ENCODE data around the gene SRM.

SRM gene

GRCh38 chr1:11059155-11059967, 457 bp downstream of the SRM start (continued):
- TF ChIP-seq PRDM6 (tag by site-specific recombination; IDR thresholded peaks at IDR 0.05) (no peak), ZNF692 (tag by site-specific recombination; IDR thresholded peaks at IDR 0.05) (0 out of 2 replicates have a peak, but pooled peaks have one; percentile 34), ZNF184 (tag by site-specific recombination; IDR thresholded peaks at IDR 0.05) (no peak), ZBTB1 (tag by site-specific recombination; IDR thresholded peaks at IDR 0.05) (no peak), ZNF19 (tag by site-specific recombination; IDR thresholded peaks at IDR 0.05; ENCODE audit: low read depth) (no peak), CTCF (tag by site-specific recombination; IDR thresholded peaks at IDR 0.05) (peak; percentile 40; the same call in 1 of the 2 replicates), ZNF707 (tag by site-specific recombination; IDR thresholded peaks at IDR 0.05) (no peak), SALL2 (tag by site-specific recombination; IDR thresholded peaks at IDR 0.05; ENCODE audit: borderline replicate concordance) (no peak), ZSCAN5A (tag by site-specific recombination; IDR thresholded peaks at IDR 0.05) (no peak), ZSCAN23 (tag by site-specific recombination; IDR thresholded peaks at IDR 0.05) (no peak), ZNF416 (tag by site-specific recombination; IDR thresholded peaks at IDR 0.05) (no peak), AEBP2 (tag by site-specific recombination; IDR thresholded peaks at IDR 0.05; ENCODE audit: borderline replicate concordance) (no peak), ZNF239 (tag by site-specific recombination; IDR thresholded peaks at IDR 0.05) (no peak), ZNF423 (tag by site-specific recombination; IDR thresholded peaks at IDR 0.05) (no peak), ZNF391 (tag by site-specific recombination; IDR thresholded peaks at IDR 0.05; ENCODE audit: borderline replicate concordance, low read depth) (no peak), ZNF660 (tag by site-specific recombination; IDR thresholded peaks at IDR 0.05) (no peak), ZNF426 (tag by site-specific recombination; IDR thresholded peaks at IDR 0.05) (no peak), PBX3 (CRISPR knock-in tag; IDR thresholded peaks at IDR 0.05) (no peak), ZNF394 (tag by site-specific recombination; IDR thresholded peaks at IDR 0.05; ENCODE audit: borderline replicate concordance) (peak; percentile 15; the same call in 1 of the 2 replicates), ZNF610 (tag by site-specific recombination; IDR thresholded peaks at IDR 0.05; ENCODE audit: borderline replicate concordance) (no peak), GLIS2 (tag by site-specific recombination; IDR thresholded peaks at IDR 0.05) (peak; percentile 77), ZSCAN4 (tag by site-specific recombination; IDR thresholded peaks at IDR 0.05) (no peak), ZNF18 (tag by site-specific recombination; IDR thresholded peaks at IDR 0.05) (no peak)

Data from HEK293 (cell line).